GM18499 (cell line): Measurements from ENCODE around the gene FECH.
A peak's percentile ranks its signal among the peaks of the same experiment; 100 is the strongest.

Source experiments
- ATAC-seq: cut with Tn5 transposase; IDR thresholded peaks from one replicate; pipeline ENCODE4 v1.9.1; 2021; ENCODE audit warnings: moderate number of reproducible peaks; ENCODE audit not compliant: insufficient read depth, unreplicated experiment

FECH gene

GRCh38 chr18:57583297-57583835 lies 3.1 kb downstream of the FECH start:
- no peak for ATAC-seq

- peak; percentile 88 for ATAC-seq
Measured at GRCh38 chr18:57581301-57581934, 5.1 kb downstream of the FECH start.

GRCh38 chr18:57579934-57580333 lies 6.6 kb downstream of the FECH start:
- ATAC-seq: no peak

- no peak for ATAC-seq
Measured at GRCh38 chr18:57576316-57576715, 10.2 kb downstream of the FECH start.

GRCh38 chr18:57575542-57575941 lies 11.0 kb downstream of the FECH start:
- no peak for ATAC-seq

GRCh38 chr18:57574866-57575265 lies 11.6 kb downstream of the FECH start:
- ATAC-seq: no peak

GRCh38 chr18:57570162-57570561 lies 16.3 kb downstream of the FECH start:
- no peak for ATAC-seq

GRCh38 chr18:57569133-57569532 lies 17.4 kb downstream of the FECH start:
- no peak for ATAC-seq

- ATAC-seq: no peak
Measured at GRCh38 chr18:57561728-57562423, 24.6 kb downstream of the FECH start.

GRCh38 chr18:57561261-57561660 lies 25.2 kb downstream of the FECH start:
- no peak for ATAC-seq

GRCh38 chr18:57559314-57559713 lies 27.2 kb downstream of the FECH start:
- ATAC-seq: no peak

- ATAC-seq: no peak
Measured at GRCh38 chr18:57555134-57555533, 31.4 kb downstream of the FECH start.

- no peak for ATAC-seq
Measured at GRCh38 chr18:57550510-57550909, 36.0 kb downstream of the FECH start.

GRCh38 chr18:57547260-57547659 lies 39.2 kb downstream of the FECH start:
- no peak for ATAC-seq

- ATAC-seq: peak; percentile 74
Measured at GRCh38 chr18:57544936-57545660, 41.4 kb downstream of the FECH start.

GRCh38 chr18:57543560-57543959 lies 42.9 kb downstream of the FECH start:
- ATAC-seq: no peak

- ATAC-seq: no peak
Measured at GRCh38 chr18:57542812-57543427, 43.6 kb downstream of the FECH start.

GRCh38 chr18:57542126-57542525 lies 44.4 kb downstream of the FECH start:
- no peak for ATAC-seq

GRCh38 chr18:57539702-57540101 lies 46.8 kb downstream of the FECH start:
- no peak for ATAC-seq

GRCh38 chr18:57538614-57539013 lies 47.9 kb downstream of the FECH start:
- no peak for ATAC-seq

GRCh38 chr18:57534511-57534909 lies 52.0 kb downstream of the FECH start:
- ATAC-seq: no peak
